SU-DHL-6 (cell line): Measurements from ENCODE around the gene SMIM33.
"Not testable (repeated sequence)": the region's sequence is repeated elsewhere in the genome, so short reads cannot be mapped to it uniquely, and the experiment has no call there.

Source experiments
- H2AFZ ChIP-seq: fragments of 200-600 bp; sonication (generic); 2 replicates; pipeline ENCODE4 v1.6.1; 2014; ENCODE audit warnings: low read depth, mild to moderate bottlenecking, moderate library complexity, mixed read lengths, antibody characterized with exemption, low read length; ENCODE audit not compliant: severe bottlenecking
- H3F3A ChIP-seq: fragments of 200-600 bp; shearing (Covaris generic); 2 replicates; pipeline ENCODE4 v1.6.0; 2016; ENCODE audit warnings: antibody characterized with exemption, mild to moderate bottlenecking; ENCODE audit not compliant: insufficient read depth
- H3K27ac ChIP-seq: fragments of 200-600 bp; sonication (generic); 2 replicates; pipeline ENCODE4 v1.5.1; 2016; ENCODE audit warnings: low read depth, mild to moderate bottlenecking, low read length, moderate library complexity, mixed read lengths
- H3K27me3 ChIP-seq: fragments of 200-600 bp; sonication (generic), shearing (Covaris generic); 2 replicates; pipeline ENCODE4 v1.6.0; 2014; ENCODE audit warnings: mild to moderate bottlenecking, low read length
- H3K36me3 ChIP-seq: fragments of 200-600 bp; sonication (generic); 2 replicates; pipeline ENCODE4 v1.6.1; 2014; ENCODE audit warnings: mild to moderate bottlenecking, low read length, mixed read lengths
- H3K4me2 ChIP-seq: fragments of 300-600, 200-600 bp; shearing (Covaris generic), sonication (generic); 2 replicates; pipeline ENCODE4 v1.6.0; 2014; ENCODE audit warnings: low read length, low read depth, mild to moderate bottlenecking; ENCODE audit not compliant: poor library complexity, severe bottlenecking
- H3K4me3 ChIP-seq: fragments of 200-600 bp; sonication (generic); 2 replicates; pipeline ENCODE4 v1.5.1; 2014; ENCODE audit warnings: antibody characterized with exemption, low read length, mild to moderate bottlenecking, mixed read lengths; ENCODE audit not compliant: insufficient read depth, poor library complexity, severe bottlenecking
- H3K79me2 ChIP-seq: fragments of 200-600 bp; sonication (generic); 2 replicates; pipeline ENCODE4 v1.6.1; 2014; ENCODE audit warnings: mild to moderate bottlenecking, low read length, moderate library complexity; ENCODE audit not compliant: insufficient read depth
- H3K9ac ChIP-seq: fragments of 200-600 bp; sonication (generic); 2 replicates; pipeline ENCODE4 v1.7.0; 2014; ENCODE audit warnings: mild to moderate bottlenecking, low read length
- H3K9me2 ChIP-seq: fragments of 200-600 bp; sonication (generic); replicated peaks from 2 replicates; pipeline ENCODE4 v1.6.1; 2014; ENCODE audit warnings: low read length; ENCODE audit not compliant: insufficient read depth
- H3K9me3 ChIP-seq: fragments of 200-600 bp; sonication (generic); 2 replicates; pipeline ENCODE4 v1.6.1; 2014; ENCODE audit warnings: low read length, mixed read lengths; ENCODE audit not compliant: insufficient read depth
- H4K20me1 ChIP-seq: fragments of 200-600 bp; sonication (generic); 2 replicates; pipeline ENCODE4 v1.6.1; 2014; ENCODE audit warnings: low read depth, mild to moderate bottlenecking, antibody characterized with exemption, low read length, moderate library complexity, mixed read lengths
- CTCF ChIP-seq: fragments of 200-600 bp; sonication (generic); IDR thresholded peaks from one replicate; pipeline ENCODE4 v1.5.1; 2017; ENCODE audit warnings: antibody characterized with exemption, mild to moderate bottlenecking, low read length, moderate library complexity; ENCODE audit not compliant: insufficient read depth, poor library complexity, severe bottlenecking
- EZH2phosphoT487 ChIP-seq: fragments of 200-600 bp; sonication (generic), shearing (Covaris generic); conservative IDR thresholded peaks from 2 replicates; pipeline ENCODE4 v1.6.1; 2018; ENCODE audit warnings: mild to moderate bottlenecking, antibody characterized with exemption, low read length, moderate library complexity, mixed read lengths

Gene SMIM33

GRCh38 chr5:139475865-139476617 lies 5.2 kb downstream of the SMIM33 start:
- no peak for TF ChIP-seq EZH2phosphoT487
- TF ChIP-seq CTCF, result no peak
- H3K36me3 ChIP-seq, result no peaks in the 10 kb centered on the region
- H3K27ac ChIP-seq, result no peak overlapping the region
- no peaks in the 10 kb centered on the region for H3K79me2 ChIP-seq
- H2AFZ ChIP-seq, result no peak overlapping the region
- H3F3A ChIP-seq, result no peaks in the 10 kb centered on the region
- H3K9me3 ChIP-seq, result no peaks in the 10 kb centered on the region
- H3K4me2 ChIP-seq, result no peak overlapping the region
- no peaks in the 10 kb centered on the region for H3K9me2 ChIP-seq
- no peak overlapping the region for H3K9ac ChIP-seq
- H3K4me3 ChIP-seq, result no peak overlapping the region
- H3K27me3 ChIP-seq, result no peaks in the 10 kb centered on the region
- H4K20me1 ChIP-seq, result no peaks in the 10 kb centered on the region

DNA sequence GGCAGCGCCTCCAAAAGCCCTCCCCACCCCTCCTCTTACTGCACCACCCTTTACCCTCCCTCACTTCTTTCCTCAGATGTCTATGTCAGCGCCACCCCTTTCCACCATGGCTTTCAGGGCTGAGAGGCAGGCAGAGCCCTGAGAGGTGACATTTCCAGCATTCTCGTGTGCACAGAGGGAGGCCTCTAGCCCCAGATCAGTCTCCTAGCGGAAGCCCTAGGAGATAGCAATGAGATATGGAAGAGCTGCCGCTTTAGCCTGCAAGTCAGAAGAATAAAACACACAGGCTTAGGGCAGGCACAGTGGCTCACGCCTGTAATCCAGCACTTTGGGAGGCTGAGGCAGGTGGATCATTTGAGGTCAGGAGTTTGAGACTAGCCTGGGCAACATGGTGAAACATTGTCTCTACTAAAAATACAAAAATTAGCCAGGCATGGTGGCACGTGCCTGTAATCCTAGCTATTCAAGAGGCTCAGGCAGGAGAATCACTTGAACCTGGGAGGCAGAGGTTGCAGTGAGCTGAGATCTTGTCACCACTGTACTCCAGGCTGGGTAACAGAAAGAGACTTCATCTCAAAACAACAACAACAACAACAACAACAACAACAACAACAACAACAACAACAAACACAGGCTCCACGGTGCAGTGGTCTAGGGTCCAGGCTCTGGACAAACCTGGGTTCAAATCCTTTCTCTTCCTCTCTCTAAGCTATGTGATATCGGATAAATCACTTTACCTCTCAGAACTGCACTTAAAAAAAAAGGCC lies 8.0 kb downstream of the SMIM33 start:
- not testable (repeated sequence) for H3K4me3 ChIP-seq, H3F3A ChIP-seq, H3K9me2 ChIP-seq, H3K36me3 ChIP-seq, H3K27me3 ChIP-seq, H3K9me3 ChIP-seq, H3K4me2 ChIP-seq, H3K27ac ChIP-seq, H3K79me2 ChIP-seq, H4K20me1 ChIP-seq, H2AFZ ChIP-seq, H3K9ac ChIP-seq

DNA sequence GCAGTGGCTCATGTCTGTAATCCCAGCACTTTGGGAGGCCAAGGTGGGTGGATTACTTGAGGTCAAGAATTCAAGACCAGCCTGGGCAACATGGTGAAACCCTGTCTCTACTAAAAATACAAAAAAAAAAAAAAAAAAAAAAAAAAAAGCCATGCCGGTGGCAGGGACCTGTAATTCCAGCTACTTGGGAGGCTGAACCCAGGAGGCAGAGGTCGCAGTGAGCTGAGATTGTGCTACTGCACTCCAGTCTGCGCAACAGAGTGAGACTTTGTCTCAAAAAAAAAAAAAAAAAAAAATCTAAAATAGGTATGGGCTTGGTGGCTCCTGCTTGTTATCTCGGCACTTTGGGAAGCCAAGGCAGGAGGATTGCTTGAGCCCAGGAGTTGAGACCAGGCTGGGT lies 8.9 kb downstream of the SMIM33 start:
- not testable (repeated sequence) for H3K27ac ChIP-seq, H3K4me3 ChIP-seq, H3K9me2 ChIP-seq, H3K9me3 ChIP-seq, H3F3A ChIP-seq, H3K36me3 ChIP-seq, H2AFZ ChIP-seq, H4K20me1 ChIP-seq, H3K4me2 ChIP-seq, H3K9ac ChIP-seq, H3K79me2 ChIP-seq, H3K27me3 ChIP-seq

DNA sequence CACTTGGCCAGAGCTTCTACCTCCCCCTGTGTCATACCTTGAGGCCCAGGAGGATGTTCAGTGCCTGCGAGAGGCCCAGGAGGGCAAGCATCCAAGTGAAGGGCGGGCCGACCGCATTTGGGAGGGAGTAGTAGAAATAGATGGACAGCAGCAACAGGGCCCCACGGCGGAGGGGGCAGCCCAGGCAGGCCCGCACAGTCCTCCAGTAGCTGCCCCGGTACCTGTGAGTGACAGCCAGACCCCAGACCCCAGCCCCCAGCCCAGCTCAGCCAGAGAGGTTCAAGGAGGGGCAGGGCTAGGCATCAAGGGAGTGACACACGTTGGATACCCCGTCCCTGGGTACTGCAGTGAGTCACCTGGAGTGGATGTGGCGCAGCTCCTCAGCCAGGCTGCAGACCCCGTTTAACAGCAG lies 10.3 kb downstream of the SMIM33 start:
- H3K79me2 ChIP-seq, result no peaks in the 10 kb centered on the region
- H3K36me3 ChIP-seq, result no peaks in the 10 kb centered on the region
- no peak overlapping the region for H3K4me2 ChIP-seq
- H3K27ac ChIP-seq, result no peak overlapping the region
- no peaks in the 10 kb centered on the region for H4K20me1 ChIP-seq
- TF ChIP-seq EZH2phosphoT487 (no peak), CTCF (no peak)
- H3K27me3 ChIP-seq, result no peaks in the 10 kb centered on the region
- no peaks in the 10 kb centered on the region for H3K9me3 ChIP-seq
- no peak overlapping the region for H2AFZ ChIP-seq
- no peak overlapping the region for H3K4me3 ChIP-seq
- no peaks in the 10 kb centered on the region for H3F3A ChIP-seq
- no peaks in the 10 kb centered on the region for H3K9me2 ChIP-seq
- H3K9ac ChIP-seq, result no peak overlapping the region
